B cell (primary cell): ENCODE measurements around the gene LRP1-AS. TPM values are rescaled to one million over a fixed set of nuclear protein-coding genes. Genes with fewer than 3 reads are reported as not detected.

Experiments
- ATAC-seq: fragments of 200-7000 bp; cut with Tn5 transposase; one replicate; pipeline ENCODE4 v1.10.0; 2021; ENCODE audit warnings: low read depth, mild to moderate bottlenecking, moderate number of reproducible peaks, moderate library complexity
- CTCF ChIA-PET: fragments of 350-600 bp; sonication (Branson Sonifier 250); formaldehyde crosslinking; loops from one replicate; lab custom pipeline; 2021; ENCODE audit warnings: antibody characterized with exemption, inconsistent platforms; lab: Charles Lee
- POLR2A ChIA-PET: fragments of 350-600 bp; sonication (Branson Sonifier 250); formaldehyde crosslinking; loops from one replicate; lab custom pipeline; 2021; ENCODE audit warnings: antibody characterized with exemption; lab: Charles Lee
- DNase-seq: peaks from one replicate; pipeline ENCODE4 v3.0.0; 2013
- H2AFZ ChIP-seq: 2 replicates; pipeline ENCODE4 v1.6.1; 2012; ENCODE audit warnings: mild to moderate bottlenecking, low read depth, low read length; ENCODE audit not compliant: insufficient read depth, poor library complexity, severe bottlenecking
- H3K27ac ChIP-seq, 2 donors: 1 replicate in 1 of 2; 2 replicates in 1 of 2; pipeline ENCODE4 v1.5.1; 2012 to 2013; ENCODE audit warnings: low read length in 2 of 2, mild to moderate bottlenecking in 2 of 2, moderate library complexity in 1 of 2
- H3K27me3 ChIP-seq, 4 experiments: fragments of 200-600 bp in 1 of 4; sonication (generic) in 1 of 4; replicated peaks in 1 of 4; 1 replicate in 2 of 4; 2 replicates in 2 of 4; pipeline versions ENCODE4 v1.6.1 to v1.7.0; 2013 to 2016; ENCODE audit warnings: low read length in 3 of 4, mild to moderate bottlenecking in 2 of 4, mixed read lengths in 1 of 4, moderate library complexity in 1 of 4; ENCODE audit not compliant: insufficient read depth in 4 of 4, control insufficient read depth in 3 of 4; ENCODE audit errors: control extremely low read depth in 1 of 4
- H3K36me3 ChIP-seq, 2 experiments: replicated peaks in 1 of 2; 1 replicate in 1 of 2; 2 replicates in 1 of 2; pipeline versions ENCODE4 v1.6.1 to v1.7.1; 2013; ENCODE audit warnings: low read length in 1 of 2; ENCODE audit not compliant: insufficient read depth in 2 of 2, control insufficient read depth in 1 of 2; ENCODE audit errors: control extremely low read depth in 1 of 2, extremely low read depth in 1 of 2
- H3K4me1 ChIP-seq, 2 donors: fragments of 200-600 bp in 1 of 2; sonication (generic) in 1 of 2; 1 replicate in 1 of 2; 2 replicates in 1 of 2; pipeline versions ENCODE4 v1.5.1 to v1.6.1; 2013 to 2017; ENCODE audit warnings: low read length in 2 of 2; ENCODE audit not compliant: control insufficient read depth in 2 of 2, insufficient read depth in 2 of 2
- H3K4me2 ChIP-seq: replicated peaks from 2 replicates; pipeline ENCODE3; 2012; ENCODE audit warnings: mild to moderate bottlenecking, low read depth, low read length; ENCODE audit not compliant: poor library complexity, severe bottlenecking
- H3K4me3 ChIP-seq, 5 experiments: fragments of 200-600 bp in 1 of 5; sonication (generic) in 1 of 5; 1 replicate in 3 of 5; 2 replicates in 2 of 5; pipeline versions ENCODE4 v1.5.1 to v1.7.0; 2011 to 2016; ENCODE audit warnings: low read length in 4 of 5, mild to moderate bottlenecking in 4 of 5, low read depth in 2 of 5, control low read depth in 1 of 5, moderate library complexity in 1 of 5; ENCODE audit not compliant: insufficient read depth in 1 of 5; ENCODE audit errors: control extremely low read depth in 1 of 5, extremely low read depth in 1 of 5
- H3K79me2 ChIP-seq: fragments of 200-600 bp; sonication (generic); one replicate; pipeline ENCODE4 v1.6.0; 2016; ENCODE audit warnings: low read length; ENCODE audit not compliant: control insufficient read depth, insufficient read depth
- H3K9ac ChIP-seq: fragments of 200-600 bp; sonication (generic); 2 replicates; pipeline ENCODE4 v1.6.1; 2017; ENCODE audit warnings: mild to moderate bottlenecking, low read length, moderate library complexity
- H3K9me3 ChIP-seq, 3 donors: one replicate each; pipeline versions ENCODE4 v1.6.1 to v1.7.1; 2013; ENCODE audit warnings: low read length in 2 of 3; ENCODE audit not compliant: control insufficient read depth in 2 of 3, insufficient read depth in 1 of 3; ENCODE audit errors: control extremely low read depth in 1 of 3
- H4K20me1 ChIP-seq: 2 replicates; pipeline ENCODE4 v1.6.0; 2012; ENCODE audit warnings: mild to moderate bottlenecking, low read length; ENCODE audit not compliant: insufficient read depth, control insufficient read depth, poor library complexity, severe bottlenecking
- H3K27ac Mint-ChIP-seq: one replicate; pipeline ENCODE4 v1.8.0; 2021; ENCODE audit warnings: mixed read lengths
- H3K27me3 Mint-ChIP-seq: one replicate; pipeline ENCODE4 v1.8.0; 2021; ENCODE audit warnings: mixed read lengths
- H3K4me1 Mint-ChIP-seq: one replicate; pipeline ENCODE4 v1.8.0; 2021; ENCODE audit warnings: mixed read lengths
- H3K4me3 Mint-ChIP-seq: one replicate; pipeline ENCODE4 v1.8.0; 2021; ENCODE audit warnings: mixed read lengths
- H3K9me3 Mint-ChIP-seq: one replicate; pipeline ENCODE4 v1.8.0; 2022; ENCODE audit warnings: mixed read lengths; ENCODE audit not compliant: insufficient read depth
- EZH2 ChIP-seq: IDR thresholded peaks from 2 replicates; pipeline ENCODE4 v1.6.1; 2012; ENCODE audit warnings: borderline replicate concordance, low read depth, mild to moderate bottlenecking, moderate library complexity, low read length; ENCODE audit not compliant: insufficient read depth, poor library complexity, severe bottlenecking
- WGBS: methylation state at CpG from one replicate; pipeline ENCODE4 v1.1.5; 2013; ENCODE audit warnings: missing lambda C conversion rate; ENCODE audit not compliant: insufficient coverage; 5-methylcytosine and 5-hydroxymethylcytosine counted together
- intact Hi-C: fragments of 100-400 bp; cut with micrococcal nuclease; formaldehyde crosslinking; loops from one replicate; pipeline ENCODE4 v1.10.0; 2022
- polyA plus RNA-seq: library from polyadenylated mRNA; depleted of rRNA; stranded (reverse); fragments of >200 nt; gene quantifications from 2 replicates; pipeline ENCODE4 v1.2.3, GENCODE V29; 2012
- total RNA-seq, 2 donors: library from RNA; stranded (reverse); fragments of 120-200 nt in 1 of 2; gene quantifications; 1 replicate in 1 of 2; 2 replicates in 1 of 2; pipeline versions ENCODE4 v1.2.3 to v1.2.4, GENCODE V29; 2013 to 2022
- TF ChIP-seq, protein P1 (sequence below): fragments of 200-600 bp; IDR thresholded peaks from one replicate; pipeline ENCODE4 v1.8.0; 2022; ENCODE audit warnings: antibody characterized with exemption, mild to moderate bottlenecking

Gene LRP1-AS
- total and polyA plus RNA-seq, 2 donors (not counting 1 experiment from before 2014, with no cell fraction given), result not detected

DNA sequence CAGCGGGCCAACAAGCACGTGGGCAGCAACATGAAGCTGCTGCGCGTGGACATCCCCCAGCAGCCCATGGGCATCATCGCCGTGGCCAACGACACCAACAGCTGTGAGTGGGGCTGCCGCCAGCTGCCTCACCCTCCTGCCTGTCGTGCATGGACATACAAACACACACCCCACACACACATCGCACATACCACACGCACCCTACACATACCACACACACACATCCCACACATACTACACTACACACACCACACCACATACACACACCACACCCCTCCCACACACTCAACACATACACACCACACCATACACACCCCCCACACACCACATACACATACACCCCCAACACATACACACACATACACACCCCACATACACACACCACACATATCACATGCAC lies 44.0 kb upstream of the LRP1-AS start:
- Mint-ChIP-seq H3K4me1 (no peaks in the 10 kb centered on the region), H3K27me3 (no peaks in the 10 kb centered on the region), H3K9me3 (no peaks in the 10 kb centered on the region), H3K27ac (no peak overlapping the region), H3K4me3 (no peak overlapping the region)
- no peaks in the 10 kb centered on the region for H3K4me1 ChIP-seq
- intact Hi-C loops, result no loop called here
- H2AFZ ChIP-seq, result no peak overlapping the region
- no peaks in the 10 kb centered on the region for H4K20me1 ChIP-seq
- ATAC-seq, result no peak
- DNase-seq, result no peak
- WGBS, result 93% methylated on average over 11 of the region's 11 CpGs
- H3K36me3 ChIP-seq, result no peaks in the 10 kb centered on the region
- ChIA-PET POLR2A (no interaction called here), CTCF (interaction anchor here (1.4 kb wide), 1 partner anchor 9 kb away, joined by 5 read pairs; no protein-coding TSS in a partner anchor)
- no peak overlapping the region for H3K27ac ChIP-seq
- no peak overlapping the region for H3K9ac ChIP-seq
- no peaks in the 10 kb centered on the region for H3K27me3 ChIP-seq
- H3K79me2 ChIP-seq, result no peaks in the 10 kb centered on the region
- TF ChIP-seq EZH2, result no peak
- TF ChIP-seq, protein P1, sequence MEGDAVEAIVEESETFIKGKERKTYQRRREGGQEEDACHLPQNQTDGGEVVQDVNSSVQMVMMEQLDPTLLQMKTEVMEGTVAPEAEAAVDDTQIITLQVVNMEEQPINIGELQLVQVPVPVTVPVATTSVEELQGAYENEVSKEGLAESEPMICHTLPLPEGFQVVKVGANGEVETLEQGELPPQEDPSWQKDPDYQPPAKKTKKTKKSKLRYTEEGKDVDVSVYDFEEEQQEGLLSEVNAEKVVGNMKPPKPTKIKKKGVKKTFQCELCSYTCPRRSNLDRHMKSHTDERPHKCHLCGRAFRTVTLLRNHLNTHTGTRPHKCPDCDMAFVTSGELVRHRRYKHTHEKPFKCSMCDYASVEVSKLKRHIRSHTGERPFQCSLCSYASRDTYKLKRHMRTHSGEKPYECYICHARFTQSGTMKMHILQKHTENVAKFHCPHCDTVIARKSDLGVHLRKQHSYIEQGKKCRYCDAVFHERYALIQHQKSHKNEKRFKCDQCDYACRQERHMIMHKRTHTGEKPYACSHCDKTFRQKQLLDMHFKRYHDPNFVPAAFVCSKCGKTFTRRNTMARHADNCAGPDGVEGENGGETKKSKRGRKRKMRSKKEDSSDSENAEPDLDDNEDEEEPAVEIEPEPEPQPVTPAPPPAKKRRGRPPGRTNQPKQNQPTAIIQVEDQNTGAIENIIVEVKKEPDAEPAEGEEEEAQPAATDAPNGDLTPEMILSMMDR, result no peak
- no peaks in the 10 kb centered on the region for H3K9me3 ChIP-seq
- no peak overlapping the region for H3K4me2 ChIP-seq
- H3K4me3 ChIP-seq, result no peak overlapping the region

DNA sequence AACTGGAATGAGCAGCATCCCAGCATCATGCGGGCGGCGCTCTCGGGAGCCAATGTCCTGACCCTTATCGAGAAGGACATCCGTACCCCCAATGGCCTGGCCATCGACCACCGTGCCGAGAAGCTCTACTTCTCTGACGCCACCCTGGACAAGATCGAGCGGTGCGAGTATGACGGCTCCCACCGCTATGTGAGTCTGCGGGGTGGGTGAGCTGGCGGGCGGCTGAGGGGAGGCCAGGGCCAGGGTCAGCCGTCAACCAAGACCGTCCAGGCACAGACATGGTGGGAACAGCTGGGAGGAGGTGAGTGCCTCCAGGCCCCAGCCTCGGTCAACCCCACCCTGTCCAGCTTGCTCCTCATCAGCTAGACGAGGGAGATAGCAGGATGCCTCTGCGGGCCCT lies 43.4 kb upstream of the LRP1-AS start:
- Histone ChIP-seq H3K4me3 (no peak overlapping the region), H2AFZ (no peak overlapping the region), H3K9me3 (no peaks in the 10 kb centered on the region), H3K4me2 (no peak overlapping the region), H3K79me2 (no peaks in the 10 kb centered on the region), H3K27me3 (no peaks in the 10 kb centered on the region), H3K4me1 (no peaks in the 10 kb centered on the region), H4K20me1 (no peaks in the 10 kb centered on the region), H3K36me3 (no peaks in the 10 kb centered on the region), H3K27ac (no peak overlapping the region), H3K9ac (no peak overlapping the region)
- Mint-ChIP-seq H3K27ac (no peak overlapping the region), H3K9me3 (no peaks in the 10 kb centered on the region), H3K4me3 (no peak overlapping the region), H3K4me1 (no peaks in the 10 kb centered on the region), H3K27me3 (no peaks in the 10 kb centered on the region)
- ChIA-PET CTCF (interaction anchor here (0.8 to 1.4 kb wide), 2 partner anchors 8 to 63 kb away, joined by 3 to 5 read pairs; no protein-coding TSS in a partner anchor), POLR2A (no interaction called here)
- WGBS, result 96% methylated on average over 23 of the region's 23 CpGs
- ATAC-seq (no peak), DNase-seq (no peak)
- no peak for TF ChIP-seq EZH2
- TF ChIP-seq, protein P1, result no peak
- intact Hi-C loops, result no loop called here
